Endothelial cell of umbilical vein (primary cell): ENCODE measurements around the gene NXPE3. TPM values are rescaled to one million over a fixed set of nuclear protein-coding genes. Genes with fewer than 3 reads are reported as not detected.

Experiments
- BruUV-seq: library from RNA; stranded (reverse); fragments of 400-500 nt; replicated peaks from 2 replicates; lab custom pipeline; 2021; lab: Mats Ljungman, UMichigan
- CTCF ChIA-PET: fragments of 300-600, 350-600 bp; sonication (Branson Sonifier 250); formaldehyde crosslinking; loops from one replicate; lab custom pipeline; 2021; ENCODE audit warnings: antibody characterized with exemption, inconsistent platforms; lab: Charles Lee
- POLR2A ChIA-PET: fragments of 300-600, 350-600 bp; sonication (Branson Sonifier 250); formaldehyde crosslinking; loops from one replicate; lab custom pipeline; 2021; ENCODE audit warnings: antibody characterized with exemption, inconsistent platforms; lab: Charles Lee
- DNase-seq: peaks from one replicate; pipeline ENCODE4 v3.0.0-alpha.2; 2011; ENCODE audit warnings: low read depth, low spot score
- FAIRE-seq: peaks from 2 replicates; lab custom pipeline; 2011; peaks lifted over from hg19 to GRCh38; lab: Jason Lieb, UNC
- H2AFZ ChIP-seq: 2 replicates; pipeline ENCODE4 v1.6.0; 2012; ENCODE audit warnings: low read depth, low read length, control low read depth, inconsistent platforms
- H3K27ac ChIP-seq: 2 replicates; pipeline ENCODE4 v1.5.1; 2011; ENCODE audit warnings: low read depth, mild to moderate bottlenecking, control low read depth, low read length, moderate library complexity; ENCODE audit not compliant: insufficient read depth
- H3K27me3 ChIP-seq, 2 experiments: 2 replicates each; pipeline versions ENCODE4 v1.6.0 to v1.6.1; 2011; ENCODE audit warnings: low read length in 2 of 2, mixed read lengths in 1 of 2; ENCODE audit not compliant: control insufficient read depth in 2 of 2, insufficient read depth in 2 of 2
- H3K36me3 ChIP-seq, 2 experiments: 2 replicates in 1 of 2; 3 replicates in 1 of 2; pipeline ENCODE4 v1.5.1; 2011; ENCODE audit warnings: low read length in 2 of 2, mild to moderate bottlenecking in 1 of 2, moderate library complexity in 1 of 2; ENCODE audit not compliant: control insufficient read depth in 2 of 2, insufficient read depth in 2 of 2; ENCODE audit errors: extremely low read depth in 1 of 2
- H3K4me1 ChIP-seq: 3 replicates; pipeline ENCODE4 v1.5.1; 2011; ENCODE audit warnings: mild to moderate bottlenecking, low read length; ENCODE audit not compliant: control insufficient read depth, insufficient read depth; ENCODE audit errors: extremely low read depth
- H3K4me2 ChIP-seq: 2 replicates; pipeline ENCODE4 v1.6.1; 2011; ENCODE audit warnings: low read length, control low read depth, mixed read lengths; ENCODE audit not compliant: insufficient read depth
- H3K4me3 ChIP-seq, 3 experiments: fragments of 200-600 bp in 1 of 3; sonication (generic), shearing (Covaris generic) in 1 of 3; replicated peaks in 1 of 3; 2 replicates each; pipeline ENCODE4 v1.5.1; 2011 to 2016; ENCODE audit warnings: control low read depth in 3 of 3, low read length in 3 of 3, mild to moderate bottlenecking in 2 of 3, inconsistent platforms in 1 of 3, low read depth in 1 of 3, moderate library complexity in 1 of 3; ENCODE audit not compliant: insufficient read depth in 1 of 3
- H3K79me2 ChIP-seq: 2 replicates; pipeline ENCODE4 v1.6.0; 2012; ENCODE audit warnings: low read length, inconsistent platforms; ENCODE audit not compliant: control insufficient read depth, insufficient read depth
- H3K9ac ChIP-seq: replicated peaks from 2 replicates; pipeline ENCODE3; 2011; ENCODE audit warnings: low read length, control low read depth; ENCODE audit not compliant: insufficient read depth; ENCODE audit errors: extremely low read depth
- H3K9me1 ChIP-seq: replicated peaks from 3 replicates; pipeline ENCODE4 v1.6.0; 2011; ENCODE audit warnings: mild to moderate bottlenecking, low read length; ENCODE audit not compliant: control insufficient read depth, insufficient read depth; ENCODE audit errors: extremely low read depth
- H3K9me3 ChIP-seq: replicated peaks from 2 replicates; pipeline ENCODE4 v1.5.1; 2012; ENCODE audit warnings: low read length, inconsistent platforms; ENCODE audit not compliant: control insufficient read depth, insufficient read depth
- H4K20me1 ChIP-seq: replicated peaks from 2 replicates; pipeline ENCODE3; 2011; ENCODE audit warnings: mild to moderate bottlenecking, low read length; ENCODE audit not compliant: control insufficient read depth, insufficient read depth; ENCODE audit errors: extremely low read depth
- CTCF ChIP-seq, 2 donors: IDR thresholded peaks; 1 replicate in 1 of 2; 2 replicates in 1 of 2; pipeline ENCODE4 v1.5.1; 2011; ENCODE audit warnings: low read length in 2 of 2, mild to moderate bottlenecking in 2 of 2, moderate library complexity in 2 of 2, control low read depth in 1 of 2, inconsistent platforms in 1 of 2, low read depth in 1 of 2; ENCODE audit not compliant: insufficient read depth in 1 of 2; ENCODE audit errors: extremely low read depth in 1 of 2
- EZH2 ChIP-seq: IDR thresholded peaks from 2 replicates; pipeline ENCODE4 v1.6.1; 2012; ENCODE audit warnings: borderline replicate concordance, low read depth, mild to moderate bottlenecking, moderate library complexity, low read length, inconsistent platforms; ENCODE audit not compliant: severe bottlenecking
- FOS ChIP-seq: IDR thresholded peaks from 2 replicates; pipeline ENCODE4 v1.6.1; 2011; ENCODE audit warnings: mild to moderate bottlenecking, low read length, moderate library complexity, borderline replicate concordance; ENCODE audit not compliant: insufficient read depth
- GATA2 ChIP-seq: IDR thresholded peaks from 2 replicates; pipeline ENCODE4 v1.7.0; 2011; ENCODE audit warnings: low read depth, mild to moderate bottlenecking, moderate library complexity, mixed read lengths, low read length; ENCODE audit not compliant: insufficient read length, insufficient read depth
- JUN ChIP-seq: IDR thresholded peaks from 2 replicates; pipeline ENCODE4 v1.6.1; 2011; ENCODE audit warnings: borderline replicate concordance, low read depth; ENCODE audit not compliant: insufficient read length, insufficient read depth
- MAX ChIP-seq: IDR thresholded peaks from 2 replicates; pipeline ENCODE4 v1.6.1; 2011; ENCODE audit not compliant: insufficient read depth, insufficient read length
- MYC ChIP-seq: IDR thresholded peaks from one replicate; pipeline ENCODE4 v1.6.1; 2011; ENCODE audit warnings: mild to moderate bottlenecking, low read depth, low read length
- POLR2A ChIP-seq: IDR thresholded peaks from 2 replicates; pipeline ENCODE4 v1.6.1; 2012; ENCODE audit warnings: low read depth, mild to moderate bottlenecking, control low read depth, low read length
- POLR2AphosphoS5 ChIP-seq: IDR thresholded peaks from 2 replicates; pipeline ENCODE4 v1.6.1; 2012; ENCODE audit warnings: low read depth, mild to moderate bottlenecking, control low read depth, low read length, moderate library complexity; ENCODE audit not compliant: insufficient read depth
- dilution Hi-C: fragments of 300-500 bp; cut with MboI; formaldehyde crosslinking; loops from one replicate; pipeline ENCODE4 v1.15.0; 2019; ENCODE audit warnings: low sequenced_read_pairs; ENCODE audit not compliant: extremely low pct_ligation_motif_present
- intact Hi-C: fragments of 100-400 bp; cut with micrococcal nuclease; formaldehyde crosslinking; loops from one replicate; pipeline ENCODE4 v1.10.0; 2022
- polyA plus RNA-seq, 4 experiments: library from polyadenylated mRNA; depleted of rRNA in 3 of 4; stranded (reverse) in 3 of 4; unstranded in 1 of 4; fragments of >200 nt; gene quantifications; 2 replicates each; pipeline versions ENCODE4 v1.2.1 to v1.2.3, GENCODE V29; 2011 to 2012; ENCODE audit warnings: missing spikeins in 1 of 4
- total RNA-seq: library from RNA; stranded (reverse); gene quantifications from 2 replicates; pipeline ENCODE4 v1.2.3, GENCODE V29; 2021

Gene NXPE3
- total and polyA plus RNA-seq, 2 donors (not counting 3 experiments of a cell fraction or from before 2014, with no cell fraction given), result 13.7 to 20.3 TPM

GRCh38 chr3:101835676-101836075 lies 56.7 kb downstream of the NXPE3 start:
- Histone ChIP-seq H3K9me1 (no peaks in the 10 kb centered on the region), H4K20me1 (no peaks in the 10 kb centered on the region), H3K4me3 (no peak overlapping the region), H3K9me3 (no peaks in the 10 kb centered on the region), H3K27me3 (no peaks in the 10 kb centered on the region), H3K36me3 (no peaks in the 10 kb centered on the region), H3K79me2 (no peaks in the 10 kb centered on the region), H3K4me2 (no peak overlapping the region), H2AFZ (no peak overlapping the region), H3K27ac (no peak overlapping the region), H3K4me1 (peaks cover 5% of the 10 kb centered on the region), H3K9ac (no peak overlapping the region)
- dilution Hi-C loops, result no loop called here
- POLR2A ChIA-PET, result interaction anchor here (0.6 kb wide), 1 partner anchor 23 kb away, joined by 6 read pairs; no protein-coding TSS in a partner anchor
- no peak for TF ChIP-seq POLR2A
- TF ChIP-seq MAX, result no peak
- TF ChIP-seq JUN, result no peak
- no peak for TF ChIP-seq GATA2
- no peak for TF ChIP-seq FOS
- no peak for TF ChIP-seq CTCF (IDR thresholded peaks at IDR 0.05; ENCODE audit: extremely low read depth in 1 of 2, insufficient read depth in 1 of 2, low read depth in 1 of 2, low read length in 2 of 2)
- no peak for TF ChIP-seq POLR2AphosphoS5
- no peak for TF ChIP-seq EZH2
- TF ChIP-seq MYC, result no peak
- no peak for DNase-seq
- intact Hi-C loops, result no loop called here
- no peak for FAIRE-seq
- CTCF ChIA-PET, result interaction anchor here (0.8 to 1.5 kb wide), 3 partner anchors 11 to 393 kb away, joined by 3 to 6 read pairs (median 5); no protein-coding TSS in a partner anchor
- BruUV-seq, result no TSS peak
